Measurements from ENCODE around the gene IKBKE.

DNA sequence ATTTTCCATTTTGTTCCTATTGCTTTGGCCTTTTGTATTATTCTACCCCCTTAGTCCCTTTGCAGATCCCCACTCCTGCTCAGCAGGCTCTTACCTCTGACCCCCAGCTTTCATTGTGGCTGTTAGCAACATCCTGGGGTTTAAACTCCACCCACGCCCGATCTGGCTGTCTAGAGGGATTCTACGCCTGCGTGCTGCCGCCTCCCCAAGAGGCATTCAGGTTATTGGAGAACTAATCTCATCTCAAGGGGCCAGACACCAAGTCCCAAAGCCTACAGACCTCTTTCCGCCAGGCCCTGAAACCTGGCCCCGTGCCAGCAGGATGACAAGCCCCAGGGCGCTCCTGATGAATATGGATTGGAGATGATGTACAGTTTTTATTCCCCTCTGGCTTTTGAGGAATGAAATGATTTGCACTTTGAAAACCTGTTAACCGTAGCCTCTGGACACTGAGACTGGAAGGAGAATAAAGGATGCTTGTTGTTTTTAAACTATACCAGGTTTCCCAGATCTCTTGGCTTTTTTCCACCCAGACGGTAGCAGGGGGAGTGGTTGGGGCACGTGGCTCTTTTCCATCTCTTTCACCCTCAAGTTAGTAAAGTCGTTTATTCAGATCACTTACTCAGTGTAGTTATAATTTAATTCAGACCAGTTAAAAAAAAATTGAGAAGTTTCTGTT, 14.5 kb upstream of the IKBKE start:
- TF ChIP-seq EP300 (IDR thresholded peaks at IDR 0.05) (no peak), POLR2A (IDR thresholded peaks at IDR 0.05) (no peak)
